Body of pancreas (tissue), 4 donors: ENCODE results near the gene MKRN1.

ENCODE experiments used
- CTCF ChIP-seq, 7 experiments: fragments of 450-650 bp in 4 of 7; fragments of 200-600 bp in 3 of 7; sonication (generic) in 3 of 7; IDR thresholded peaks; one replicate each; pipeline ENCODE4 v1.5.1; 2016 to 2019; ENCODE audit warnings: antibody characterized with exemption in 7 of 7
- POLR2A ChIP-seq, 3 donors: fragments of 450-650 bp; IDR thresholded peaks; one replicate each; pipeline ENCODE4 v1.6.1; 2016; ENCODE audit warnings: antibody characterized with exemption in 3 of 3, mild to moderate bottlenecking in 2 of 3

GRCh38 chr7:140494867-140495266, 15.6 kb upstream of the MKRN1 start:
- TF ChIP-seq CTCF (IDR thresholded peaks at IDR 0.05) (no peak), POLR2A (IDR thresholded peaks at IDR 0.05) (no peak)
